GM12878 (cell line): ENCODE data around the gene PAPPA. TPM values are rescaled to one million over a fixed set of nuclear protein-coding genes. Genes with fewer than 3 reads are reported as not detected.

Experiments used
- ATAC-seq: fragments of 200-7000 bp; cut with Tn5 transposase; 3 replicates; pipeline ENCODE4 v1.9.1; 2020; ENCODE audit warnings: mild to moderate bottlenecking, moderate library complexity
- BruUV-seq: library from RNA; stranded (reverse); fragments of 400-500 nt; replicated peaks from 2 replicates; lab custom pipeline; 2021; lab: Mats Ljungman, UMichigan
- CTCF ChIA-PET: fragments of 300-600 bp; sonication (Branson Sonifier 250); formaldehyde crosslinking; extraction: SDS; loops from one replicate; lab custom pipeline; 2021; ENCODE audit warnings: inconsistent platforms; lab: Yijun Ruan, JAX
- POLR2A ChIA-PET: fragments of 350-600 bp; formaldehyde crosslinking; extraction: SDS; loops from one replicate; lab custom pipeline; 2021; ENCODE audit warnings: inconsistent platforms; lab: Charles Lee
- RAD21 ChIA-PET: fragments of 300-600 bp; sonication (Branson Sonifier 250); formaldehyde crosslinking; loops from one replicate; lab custom pipeline; 2023; ENCODE audit warnings: antibody characterized with exemption; ENCODE audit not compliant: unreplicated experiment; lab: Charles Lee
- SMC1A ChIA-PET: fragments of 300-600 bp; sonication (Branson Sonifier 250); formaldehyde crosslinking; loops from one replicate; lab custom pipeline; 2023; ENCODE audit not compliant: unreplicated experiment, uncharacterized antibody; lab: Charles Lee
- DNase-seq: peaks from one replicate; pipeline ENCODE4 v3.0.0-alpha.2; 2011; ENCODE audit warnings: low read depth, low spot score
- FAIRE-seq: peaks from 3 replicates; lab custom pipeline; 2011; peaks lifted over from hg19 to GRCh38; lab: Jason Lieb, UNC
- H2AFZ ChIP-seq: 2 replicates; pipeline ENCODE4 v1.6.0; 2011; ENCODE audit warnings: low read depth, low read length, control low read depth; ENCODE audit not compliant: control insufficient read depth
- H3K27ac ChIP-seq: 2 replicates; pipeline ENCODE4 v1.5.1; 2011; ENCODE audit warnings: control low read depth; ENCODE audit not compliant: control insufficient read depth, insufficient read depth
- H3K27me3 ChIP-seq, 2 experiments: replicated peaks in 1 of 2; 2 replicates each; pipeline versions ENCODE4 v1.6.0 to v1.6.1; 2011; ENCODE audit warnings: low read length in 1 of 2; ENCODE audit not compliant: control insufficient read depth in 2 of 2, insufficient read depth in 2 of 2
- H3K36me3 ChIP-seq, 2 experiments: 2 replicates each; pipeline ENCODE4 v1.5.1; 2011; ENCODE audit warnings: low read length in 1 of 2; ENCODE audit not compliant: control insufficient read depth in 2 of 2, insufficient read depth in 2 of 2
- H3K4me1 ChIP-seq: 2 replicates; pipeline ENCODE4 v1.6.1; 2011; ENCODE audit warnings: mild to moderate bottlenecking, low read length, moderate library complexity, mixed read lengths; ENCODE audit not compliant: control insufficient read depth, insufficient read depth
- H3K4me2 ChIP-seq: 2 replicates; pipeline ENCODE4 v1.6.0; 2011; ENCODE audit warnings: control low read depth; ENCODE audit not compliant: control insufficient read depth, insufficient read depth
- H3K4me3 ChIP-seq: fragments of 200-600 bp; sonication (generic); 2 replicates; pipeline ENCODE4 v1.5.1; 2016
- H3K79me2 ChIP-seq: 2 replicates; pipeline ENCODE4 v1.6.0; 2011; ENCODE audit warnings: low read length; ENCODE audit not compliant: control insufficient read depth, insufficient read depth
- H3K9ac ChIP-seq: 2 replicates; pipeline ENCODE4 v1.8.0; 2011; ENCODE audit warnings: low read length, control low read depth, mixed read lengths; ENCODE audit not compliant: control insufficient read depth, insufficient read depth
- H3K9me3 ChIP-seq: replicated peaks from 3 replicates; pipeline ENCODE4 v1.5.1; 2011; ENCODE audit warnings: mild to moderate bottlenecking, low read length; ENCODE audit not compliant: control insufficient read depth, insufficient read depth
- H4K20me1 ChIP-seq: 2 replicates; pipeline ENCODE4 v1.6.0; 2011; ENCODE audit not compliant: control insufficient read depth, insufficient read depth
- BRCA1 ChIP-seq: IDR thresholded peaks from 2 replicates; pipeline ENCODE4 v1.6.1; 2011; ENCODE audit warnings: low read depth, low read length, improper control_type of control experiment
- CREB1 ChIP-seq: IDR thresholded peaks from 2 replicates; pipeline ENCODE4 v1.6.1; 2012; ENCODE audit warnings: low read depth, mild to moderate bottlenecking, inconsistent platforms
- EP300 ChIP-seq, 2 experiments: fragments of 150-350 bp in 1 of 2; IDR thresholded peaks; 2 replicates each; pipeline ENCODE4 v1.6.1; 2011 to 2012; ENCODE audit warnings: low read depth in 2 of 2, low read length in 2 of 2, borderline replicate concordance in 1 of 2, improper control_type of control experiment in 1 of 2, inconsistent platforms in 1 of 2; ENCODE audit not compliant: control insufficient read depth in 1 of 2
- IKZF1 ChIP-seq: fragments of 450-650 bp; conservative IDR thresholded peaks from 2 replicates; pipeline ENCODE4 v1.6.1; 2017; ENCODE audit warnings: antibody characterized with exemption, mild to moderate bottlenecking
- JUNB ChIP-seq: IDR thresholded peaks from 2 replicates; pipeline ENCODE4 v1.6.1; 2016; ENCODE audit warnings: antibody characterized with exemption, mild to moderate bottlenecking
- NFIC ChIP-seq: IDR thresholded peaks from 2 replicates; pipeline ENCODE4 v1.6.1; 2012; ENCODE audit warnings: low read depth, mild to moderate bottlenecking, inconsistent platforms, low read length, moderate library complexity
- NFXL1 ChIP-seq: fragments of 450-650 bp; IDR thresholded peaks from 2 replicates; pipeline ENCODE4 v1.6.1; 2017; ENCODE audit warnings: antibody characterized with exemption, mild to moderate bottlenecking, borderline replicate concordance
- NR2C1 ChIP-seq: fragments of 450-650 bp; IDR thresholded peaks from 2 replicates; pipeline ENCODE4 v1.6.1; 2017; ENCODE audit warnings: antibody characterized with exemption, mild to moderate bottlenecking, moderate library complexity
- PML ChIP-seq: IDR thresholded peaks from 2 replicates; pipeline ENCODE4 v1.6.1; 2012; ENCODE audit warnings: low read length, inconsistent platforms
- POLR2A ChIP-seq: IDR thresholded peaks from 2 replicates; pipeline ENCODE4 v1.6.1; 2011; ENCODE audit warnings: low read depth, mild to moderate bottlenecking, low read length
- RBBP5 ChIP-seq: fragments of 200-600 bp; sonication (generic); conservative IDR thresholded peaks from 2 replicates; pipeline ENCODE4 v1.6.1; 2016
- SIX5 ChIP-seq: IDR thresholded peaks from 2 replicates; pipeline ENCODE4 v1.6.1; 2011; ENCODE audit warnings: mild to moderate bottlenecking, low read depth, low read length, moderate library complexity; ENCODE audit not compliant: severe bottlenecking
- ZBED1 ChIP-seq: IDR thresholded peaks from 2 replicates; pipeline ENCODE4 v1.6.1; 2016; ENCODE audit warnings: borderline replicate concordance
- ZNF24 ChIP-seq: fragments of 450-650 bp; IDR thresholded peaks from 2 replicates; pipeline ENCODE4 v1.6.1; 2017; ENCODE audit warnings: antibody characterized with exemption, mild to moderate bottlenecking
- ZNF622 ChIP-seq: fragments of 450-650 bp; IDR thresholded peaks from 2 replicates; pipeline ENCODE4 v1.6.1; 2017; ENCODE audit warnings: mild to moderate bottlenecking, inconsistent platforms
- ZZZ3 ChIP-seq: IDR thresholded peaks from 2 replicates; pipeline ENCODE4 v1.6.1; 2011; ENCODE audit warnings: low read depth; ENCODE audit not compliant: control insufficient read depth, insufficient read length
- WGBS: methylation state at CpG from one replicate; pipeline ENCODE4 v1.1.6; 2016; ENCODE audit warnings: low lambda C conversion rate; ENCODE audit not compliant: insufficient replicate concordance, insufficient coverage; ENCODE audit errors: missing lambda C conversion rate; 5-methylcytosine and 5-hydroxymethylcytosine counted together
- in situ Hi-C: fragments of 300-500 bp; cut with MboI; formaldehyde crosslinking; loops from 9 replicates; pipeline ENCODE4 v1.14.3; 2018; ENCODE audit warnings: mixed read lengths
- intact Hi-C: fragments of 100-400 bp; cut with micrococcal nuclease; formaldehyde crosslinking; loops from one replicate; pipeline ENCODE4 v1.14.2; 2022; ENCODE audit not compliant: unreplicated experiment
- polyA plus RNA-seq, 11 experiments: library from polyadenylated mRNA; depleted of rRNA in 4 of 11; unstranded in 6 of 11; stranded (reverse) in 5 of 11; fragments of >200 nt; fragmentation: Nextera tagmentation in 4 of 11; fragmentation: Illumina TruSeq in 1 of 11; extraction: Ambion mirVana in 4 of 11; extraction: Trizol in 1 of 11; gene quantifications; 1 replicate in 1 of 11; 2 replicates in 10 of 11; pipeline versions ENCODE4 v1.2.1 to v1.2.3, GENCODE V29; 2011 to 2016; ENCODE audit warnings: inconsistent platforms in 2 of 11, missing spikeins in 2 of 11, low read depth in 1 of 11
- total RNA-seq, 4 experiments: library from RNA; depleted of rRNA in 3 of 4; stranded (reverse); fragments of >200 nt in 3 of 4; fragmentation: Illumina TruSeq in 1 of 4; extraction: Trizol in 1 of 4; gene quantifications; 2 replicates each; pipeline versions ENCODE4 v1.2.1 to v1.2.3, GENCODE V29; 2013 to 2021
- TF ChIP-seq, protein P1 (sequence below): fragments of 450-650 bp; IDR thresholded peaks from 2 replicates; pipeline ENCODE4 v1.6.1; 2016; ENCODE audit warnings: mild to moderate bottlenecking
- TF ChIP-seq, protein P2 (sequence below): fragments of 150-350 bp; IDR thresholded peaks from 2 replicates; pipeline ENCODE4 v1.6.1; 2014; ENCODE audit warnings: mild to moderate bottlenecking, low read depth, low read length
- TF ChIP-seq, protein P3 (sequence below): fragments of 450-650 bp; IDR thresholded peaks from 2 replicates; pipeline ENCODE4 v1.6.1; 2018; ENCODE audit warnings: borderline replicate concordance, mild to moderate bottlenecking; ENCODE audit not compliant: partially characterized antibody
- TF ChIP-seq, protein P4 (sequence below): IDR thresholded peaks from 2 replicates; pipeline ENCODE4 v1.6.1; 2011; ENCODE audit warnings: low read depth, mild to moderate bottlenecking, low read length, moderate library complexity, borderline replicate concordance; ENCODE audit errors: extremely low read depth

Gene PAPPA
- total and polyA plus RNA-seq, 10 of the 15 experiments (the other 5 are each of a cell fraction or from before 2014, with no cell fraction given): under 0.01 to 0.19 (median 0.02) TPM; not detected in 4

DNA sequence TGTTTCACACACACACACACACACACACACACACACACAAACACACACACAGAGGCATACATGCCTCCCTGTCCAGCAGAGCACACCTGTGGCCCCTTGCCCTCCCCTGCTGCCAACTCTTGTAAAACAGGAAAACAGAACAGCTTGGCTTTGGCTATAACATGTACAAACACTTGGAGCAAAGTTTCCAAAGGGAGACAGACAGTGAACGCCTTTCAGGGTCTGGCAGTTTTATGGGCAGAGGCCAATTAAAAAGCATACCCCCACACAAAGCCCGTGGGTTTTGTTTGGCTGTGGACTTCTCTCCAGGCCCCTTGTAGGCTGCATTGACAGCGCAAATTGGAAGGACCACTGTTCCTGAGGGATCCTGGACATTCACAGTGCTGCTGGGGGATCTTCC lies 265.6 kb downstream of the PAPPA start (continued):
- TF ChIP-seq PML (no peak), ZBED1 (no peak), NFXL1 (no peak), RBBP5 (no peak), ZZZ3 (no peak), POLR2A (no peak), NR2C1 (no peak)
- TF ChIP-seq, protein P1, sequence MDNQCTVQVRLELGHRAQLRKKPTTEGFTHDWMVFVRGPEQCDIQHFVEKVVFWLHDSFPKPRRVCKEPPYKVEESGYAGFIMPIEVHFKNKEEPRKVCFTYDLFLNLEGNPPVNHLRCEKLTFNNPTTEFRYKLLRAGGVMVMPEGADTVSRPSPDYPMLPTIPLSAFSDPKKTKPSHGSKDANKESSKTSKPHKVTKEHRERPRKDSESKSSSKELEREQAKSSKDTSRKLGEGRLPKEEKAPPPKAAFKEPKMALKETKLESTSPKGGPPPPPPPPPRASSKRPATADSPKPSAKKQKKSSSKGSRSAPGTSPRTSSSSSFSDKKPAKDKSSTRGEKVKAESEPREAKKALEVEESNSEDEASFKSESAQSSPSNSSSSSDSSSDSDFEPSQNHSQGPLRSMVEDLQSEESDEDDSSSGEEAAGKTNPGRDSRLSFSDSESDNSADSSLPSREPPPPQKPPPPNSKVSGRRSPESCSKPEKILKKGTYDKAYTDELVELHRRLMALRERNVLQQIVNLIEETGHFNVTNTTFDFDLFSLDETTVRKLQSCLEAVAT: no peak

DNA sequence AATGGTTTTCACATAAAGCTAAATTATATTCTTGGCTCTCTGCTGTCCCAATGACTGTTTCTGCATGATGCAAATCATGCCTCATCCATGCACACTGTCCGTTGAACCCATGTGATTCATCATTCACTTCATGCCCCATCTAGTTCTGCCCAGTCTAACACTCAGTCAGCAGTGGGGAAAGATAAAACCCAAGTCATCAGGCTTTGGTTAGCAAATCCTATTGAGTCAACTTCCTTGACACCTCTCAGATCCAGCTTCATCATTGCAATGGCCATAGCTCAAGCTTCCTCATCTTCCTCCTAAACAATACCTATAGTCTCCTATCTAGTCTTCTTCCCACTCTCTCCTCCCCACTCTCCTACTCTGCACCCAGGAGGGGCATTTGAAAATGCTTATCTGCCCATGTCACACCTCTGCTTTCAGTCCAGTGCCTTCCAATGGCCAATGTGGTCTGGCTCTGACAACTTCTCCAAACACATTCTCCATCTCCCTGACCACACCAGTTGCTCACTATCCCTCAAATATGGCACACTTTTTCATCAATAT lies 267.5 kb downstream of the PAPPA start:
- Histone ChIP-seq H3K4me3 (no peak overlapping the region), H3K27me3 (no peaks in the 10 kb centered on the region), H4K20me1 (no peaks in the 10 kb centered on the region), H3K9me3 (no peaks in the 10 kb centered on the region), H3K9ac (no peak overlapping the region), H3K27ac (no peak overlapping the region), H3K79me2 (no peaks in the 10 kb centered on the region), H2AFZ (no peak overlapping the region), H3K4me2 (no peak overlapping the region), H3K36me3 (no peaks in the 10 kb centered on the region), H3K4me1 (no peaks in the 10 kb centered on the region)
- ChIA-PET SMC1A (no interaction called here), POLR2A (no interaction called here), RAD21 (no interaction called here), CTCF (no interaction called here)
- in situ Hi-C loops (no loop called here), intact Hi-C loops (no loop called here)
- TF ChIP-seq, protein P2, sequence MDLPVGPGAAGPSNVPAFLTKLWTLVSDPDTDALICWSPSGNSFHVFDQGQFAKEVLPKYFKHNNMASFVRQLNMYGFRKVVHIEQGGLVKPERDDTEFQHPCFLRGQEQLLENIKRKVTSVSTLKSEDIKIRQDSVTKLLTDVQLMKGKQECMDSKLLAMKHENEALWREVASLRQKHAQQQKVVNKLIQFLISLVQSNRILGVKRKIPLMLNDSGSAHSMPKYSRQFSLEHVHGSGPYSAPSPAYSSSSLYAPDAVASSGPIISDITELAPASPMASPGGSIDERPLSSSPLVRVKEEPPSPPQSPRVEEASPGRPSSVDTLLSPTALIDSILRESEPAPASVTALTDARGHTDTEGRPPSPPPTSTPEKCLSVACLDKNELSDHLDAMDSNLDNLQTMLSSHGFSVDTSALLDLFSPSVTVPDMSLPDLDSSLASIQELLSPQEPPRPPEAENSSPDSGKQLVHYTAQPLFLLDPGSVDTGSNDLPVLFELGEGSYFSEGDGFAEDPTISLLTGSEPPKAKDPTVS: no peak
- no peak for TF ChIP-seq NFIC
- no peak for TF ChIP-seq ZNF24
- no peak for TF ChIP-seq CREB1
- TF ChIP-seq ZNF622: no peak
- no peak for TF ChIP-seq IKZF1
- no peak for TF ChIP-seq PML
- TF ChIP-seq, protein P3, sequence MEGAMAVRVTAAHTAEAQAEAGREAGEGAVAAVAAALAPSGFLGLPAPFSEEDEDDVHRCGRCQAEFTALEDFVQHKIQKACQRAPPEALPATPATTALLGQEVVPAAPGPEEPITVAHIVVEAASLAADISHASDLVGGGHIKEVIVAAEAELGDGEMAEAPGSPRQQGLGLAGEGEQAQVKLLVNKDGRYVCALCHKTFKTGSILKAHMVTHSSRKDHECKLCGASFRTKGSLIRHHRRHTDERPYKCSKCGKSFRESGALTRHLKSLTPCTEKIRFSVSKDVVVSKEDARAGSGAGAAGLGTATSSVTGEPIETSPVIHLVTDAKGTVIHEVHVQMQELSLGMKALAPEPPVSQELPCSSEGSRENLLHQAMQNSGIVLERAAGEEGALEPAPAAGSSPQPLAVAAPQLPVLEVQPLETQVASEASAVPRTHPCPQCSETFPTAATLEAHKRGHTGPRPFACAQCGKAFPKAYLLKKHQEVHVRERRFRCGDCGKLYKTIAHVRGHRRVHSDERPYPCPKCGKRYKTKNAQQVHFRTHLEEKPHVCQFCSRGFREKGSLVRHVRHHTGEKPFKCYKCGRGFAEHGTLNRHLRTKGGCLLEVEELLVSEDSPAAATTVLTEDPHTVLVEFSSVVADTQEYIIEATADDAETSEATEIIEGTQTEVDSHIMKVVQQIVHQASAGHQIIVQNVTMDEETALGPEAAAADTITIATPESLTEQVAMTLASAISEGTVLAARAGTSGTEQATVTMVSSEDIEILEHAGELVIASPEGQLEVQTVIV: no peak
- TF ChIP-seq SIX5: no peak
- no peak for TF ChIP-seq BRCA1
- TF ChIP-seq EP300 (IDR thresholded peaks at IDR 0.05; ENCODE audit: borderline replicate concordance in 1 of 2, control insufficient read depth in 1 of 2, low read depth in 2 of 2, low read length in 2 of 2): no peak
- TF ChIP-seq, protein P4, sequence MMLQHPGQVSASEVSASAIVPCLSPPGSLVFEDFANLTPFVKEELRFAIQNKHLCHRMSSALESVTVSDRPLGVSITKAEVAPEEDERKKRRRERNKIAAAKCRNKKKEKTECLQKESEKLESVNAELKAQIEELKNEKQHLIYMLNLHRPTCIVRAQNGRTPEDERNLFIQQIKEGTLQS: no peak
- no peak for TF ChIP-seq JUNB
- DNase-seq (no peak), ATAC-seq (no peak), FAIRE-seq (no peak)
- BruUV-seq: no TSS peak
- WGBS: 93% methylated on average over 1 of the region's 1 CpG
